Germinal center (tissue), 1 donor: Measurements from ENCODE around the gene GMNC.
"Not testable (repeated sequence)": the region's sequence is repeated elsewhere in the genome, so short reads cannot be mapped to it uniquely, and the experiment has no call there.

ENCODE experiments used
- DNase-seq: peaks from one replicate; pipeline ENCODE4 v3.0.0; 2012; ENCODE audit warnings: mixed read lengths, low spot score

Gene GMNC

GRCh38 chr3:190862209-190863118, at the start of gene GMNC:
Gene GMNC (minus strand): TSS chr3:190862694. CDS start chr3:190862615, 79 bp downstream.
- peak; percentile 16 for DNase-seq

GRCh38 chr3:190911382-190911781, 48.9 kb upstream of the GMNC start:
- no peak for DNase-seq

- DNase-seq = no peak
These were observed 47.4 kb upstream of the GMNC start for GRCh38 chr3:190909908-190910307.

DNA sequence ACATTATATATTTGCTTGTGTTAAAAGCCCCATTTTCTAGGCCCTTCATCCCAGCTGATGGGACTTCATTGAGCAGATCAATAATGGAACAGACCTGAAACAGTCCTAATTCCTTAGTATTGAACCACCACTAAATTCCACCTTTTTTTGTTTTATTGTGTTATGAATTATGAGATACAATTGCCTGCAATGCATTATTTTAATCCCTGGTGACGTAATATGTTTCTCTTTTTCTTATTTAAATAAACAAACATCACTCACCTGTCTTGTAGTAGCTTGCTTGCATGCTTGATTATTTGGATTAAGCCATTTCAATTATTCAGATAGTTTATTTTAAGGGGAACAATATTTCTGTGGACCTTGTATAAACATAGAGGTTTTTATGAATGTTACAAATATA, 40.7 kb upstream of the GMNC start:
- no peak for DNase-seq

GRCh38 chr3:190902292-190902691, 39.8 kb upstream of the GMNC start:
- no peak for DNase-seq

GRCh38 chr3:190892395-190892902, 30.0 kb upstream of the GMNC start:
- DNase-seq = no peak

DNA sequence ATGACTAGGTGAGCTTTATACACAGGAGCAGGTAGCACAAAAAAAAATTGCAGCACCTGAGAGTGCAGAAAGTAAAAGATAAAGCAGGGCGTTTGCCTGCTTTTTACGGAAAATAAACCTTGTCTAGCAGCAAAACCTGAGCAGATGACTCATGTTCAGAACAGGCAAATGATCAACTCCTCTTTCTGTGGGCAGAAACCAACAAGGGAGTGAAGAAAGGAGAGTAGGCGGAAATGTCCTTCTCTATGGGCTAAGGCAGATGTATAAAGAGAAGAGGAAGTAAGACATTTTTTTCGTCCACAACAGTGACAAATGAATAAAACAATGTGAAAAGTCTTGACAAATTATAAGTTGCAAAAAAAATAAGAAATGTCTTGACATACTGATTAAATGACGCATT, 24.5 kb upstream of the GMNC start:
- no peak for DNase-seq

DNA sequence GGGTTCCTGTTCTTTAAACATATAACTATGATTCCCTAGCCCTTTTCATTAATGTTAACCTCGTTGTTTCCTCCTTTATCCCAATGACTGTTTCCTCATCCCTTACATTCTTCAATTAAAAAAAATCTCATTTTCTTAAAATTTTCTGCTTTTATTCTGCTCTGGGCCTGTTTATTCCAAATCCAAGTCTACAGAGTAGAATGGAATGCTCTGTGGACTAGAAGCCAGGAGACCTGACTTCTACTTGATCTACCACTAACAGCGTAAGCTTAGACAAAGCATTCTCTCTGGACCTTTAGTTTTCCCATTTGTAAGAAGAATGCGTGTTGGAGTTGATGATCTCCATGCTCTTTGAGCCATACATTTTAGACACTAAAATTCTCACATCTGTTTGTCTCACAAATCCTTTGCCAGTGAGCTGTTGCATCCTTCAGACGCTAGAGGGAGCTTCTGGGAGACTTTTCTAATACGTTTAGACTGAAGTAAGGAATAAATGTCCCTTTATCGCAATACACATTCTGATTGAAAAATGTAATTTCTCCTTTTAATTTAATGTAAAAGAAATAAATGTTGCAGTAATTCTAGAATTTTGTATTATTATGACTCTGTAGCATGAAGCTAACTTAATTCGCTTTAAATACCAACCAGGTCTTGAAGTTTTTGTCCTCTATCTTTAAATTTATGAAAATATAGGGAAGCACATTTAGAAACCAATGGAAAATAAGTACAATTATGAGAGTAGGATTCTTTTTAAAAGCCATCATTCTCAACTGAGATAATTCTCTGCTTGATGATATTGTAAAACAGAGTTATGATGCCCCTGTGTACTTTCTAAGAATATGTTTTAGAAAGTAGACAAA, 21.7 kb upstream of the GMNC start:
- peak; percentile 12 for DNase-seq

DNA sequence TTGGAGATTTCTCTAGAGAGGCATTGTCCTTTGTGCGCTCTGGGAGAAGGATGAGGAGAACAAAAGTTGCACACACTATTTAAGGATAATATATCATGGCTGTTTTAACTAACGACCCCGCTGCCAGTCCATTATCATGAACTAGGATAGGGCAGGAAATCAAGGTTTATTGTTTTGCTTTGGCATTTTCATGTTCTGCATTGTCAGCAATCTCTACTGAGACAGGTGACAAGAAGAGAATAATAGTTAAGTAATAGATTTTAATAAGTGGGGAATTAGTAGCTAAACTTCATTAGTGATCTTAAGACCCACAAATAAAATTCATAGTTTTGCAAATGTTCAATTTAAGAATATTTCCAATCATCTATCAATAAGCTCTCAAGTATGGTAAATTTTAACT, 20.6 kb upstream of the GMNC start:
- DNase-seq = no peak

GRCh38 chr3:190877925-190878324, 15.4 kb upstream of the GMNC start:
- DNase-seq = no peak

DNA sequence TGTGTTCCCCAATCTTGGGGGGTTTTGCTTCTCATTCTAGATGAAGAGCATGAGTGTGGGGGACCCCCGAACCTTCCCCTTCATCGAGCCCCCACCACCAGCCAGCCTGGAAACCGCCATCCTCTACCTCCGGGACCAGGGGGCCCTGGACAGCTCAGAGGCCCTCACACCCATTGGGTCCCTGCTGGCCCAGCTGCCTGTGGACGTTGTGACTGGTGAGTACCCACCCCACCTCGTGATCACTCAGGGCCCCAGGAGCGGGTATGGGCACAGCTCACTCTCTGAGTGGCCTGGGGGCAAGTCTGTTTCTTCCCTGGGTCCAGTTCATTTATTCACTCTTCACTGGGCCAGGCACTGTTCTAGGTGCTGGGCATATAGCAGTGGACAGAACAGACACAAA, 13.9 kb upstream of the GMNC start:
- not testable (repeated sequence) for DNase-seq

DNA sequence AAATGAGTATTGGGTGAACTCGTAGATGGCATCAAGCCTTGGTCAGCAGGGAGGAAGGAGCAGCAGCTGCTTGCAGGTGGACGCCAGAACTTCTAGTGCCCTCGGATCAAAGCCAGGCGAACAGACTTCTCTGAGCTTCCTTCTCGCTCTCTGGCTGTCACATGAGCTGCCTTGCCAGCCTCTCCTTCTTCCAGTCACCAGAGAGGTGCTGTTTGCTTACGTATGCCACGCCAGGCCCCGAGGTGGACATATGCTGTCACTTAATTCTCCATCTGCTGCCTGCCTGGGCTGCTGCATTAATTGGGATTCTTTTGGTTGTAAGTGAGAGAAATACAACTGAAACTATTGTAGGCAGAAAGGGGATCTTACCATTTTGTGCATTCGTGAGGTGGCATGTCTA, 12.6 kb upstream of the GMNC start:
- not testable (repeated sequence) for DNase-seq

- no peak for DNase-seq
These were observed 7.6 kb upstream of the GMNC start for GRCh38 chr3:190870127-190870526.

DNA sequence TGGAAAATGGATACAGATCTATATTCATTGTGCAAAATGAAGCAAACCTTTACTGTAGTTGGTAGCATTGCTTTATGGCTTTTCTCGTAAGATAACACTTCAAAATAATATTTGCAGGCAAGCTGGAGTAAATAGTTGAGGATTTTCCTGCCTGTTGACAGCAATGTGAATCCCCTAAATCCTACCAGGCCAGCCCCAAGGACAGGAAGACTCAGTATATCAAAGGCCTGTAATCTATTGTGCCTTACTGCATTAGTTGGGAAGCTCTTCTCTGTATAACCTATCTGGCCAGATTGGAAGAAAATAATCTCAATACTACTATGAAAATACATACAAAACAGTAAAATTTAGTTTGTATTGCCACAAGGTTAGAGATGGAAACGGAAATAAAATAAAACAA, 4.6 kb upstream of the GMNC start:
- DNase-seq = no peak

- no peak for DNase-seq
These were observed 3.3 kb upstream of the GMNC start for GRCh38 chr3:190865828-190866227.

- DNase-seq = no peak
These were observed 2.9 kb upstream of the GMNC start for GRCh38 chr3:190865419-190865818.

GRCh38 chr3:190864002-190864401, 1.5 kb upstream of the GMNC start:
- no peak for DNase-seq

- no peak for DNase-seq
These were observed 598 bp upstream of the GMNC start for GRCh38 chr3:190863119-190863465.

DNA sequence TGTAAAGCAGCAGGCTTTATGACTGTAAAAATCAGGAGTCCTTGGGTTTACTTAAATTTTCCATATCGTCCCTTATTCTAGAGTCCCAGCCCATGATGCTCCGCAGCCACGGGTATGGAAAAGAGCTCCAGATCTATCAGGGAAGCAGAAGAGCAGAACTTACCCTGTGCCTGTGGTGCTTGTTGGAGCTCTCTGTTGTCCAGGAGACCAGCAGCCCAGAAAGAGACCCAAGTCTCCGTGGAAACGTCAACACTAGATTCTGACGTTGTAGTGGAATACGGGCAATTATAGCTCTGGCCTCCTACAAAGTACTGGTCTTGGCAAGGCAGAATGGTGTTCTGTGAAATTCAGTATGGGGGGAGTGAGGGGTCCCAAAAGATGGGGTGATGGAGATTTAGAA, 2.0 kb downstream of the GMNC start:
- no peak for DNase-seq

GRCh38 chr3:190855151-190855550, 7.3 kb downstream of the GMNC start:
- DNase-seq = no peak

DNA sequence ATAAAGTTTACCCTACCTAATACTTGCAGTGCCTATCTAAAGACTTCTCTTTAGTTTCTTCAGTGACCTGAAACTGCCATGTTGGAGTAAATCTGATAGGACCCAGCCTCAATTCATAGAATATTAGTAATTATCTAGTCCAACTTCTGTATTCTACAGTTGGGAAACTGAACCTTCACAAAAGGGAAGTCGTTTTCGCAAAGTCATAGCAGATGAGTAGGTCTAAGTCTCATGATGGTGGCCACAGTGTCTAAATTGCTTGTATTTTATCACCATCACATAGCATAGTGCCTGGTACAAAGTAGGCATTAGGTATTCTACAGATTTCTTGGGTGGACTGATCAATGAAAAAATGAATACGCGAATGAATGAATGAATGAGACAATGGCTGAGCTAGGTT, 8.4 kb downstream of the GMNC start:
- no peak for DNase-seq

GRCh38 chr3:190853464-190853863, 9.0 kb downstream of the GMNC start:
- no peak for DNase-seq

- DNase-seq = no peak
These were observed 12.9 kb downstream of the GMNC start for GRCh38 chr3:190849607-190850006.
